ENCODE results near the gene PF4V1.

The PF4V1 gene

DNA sequence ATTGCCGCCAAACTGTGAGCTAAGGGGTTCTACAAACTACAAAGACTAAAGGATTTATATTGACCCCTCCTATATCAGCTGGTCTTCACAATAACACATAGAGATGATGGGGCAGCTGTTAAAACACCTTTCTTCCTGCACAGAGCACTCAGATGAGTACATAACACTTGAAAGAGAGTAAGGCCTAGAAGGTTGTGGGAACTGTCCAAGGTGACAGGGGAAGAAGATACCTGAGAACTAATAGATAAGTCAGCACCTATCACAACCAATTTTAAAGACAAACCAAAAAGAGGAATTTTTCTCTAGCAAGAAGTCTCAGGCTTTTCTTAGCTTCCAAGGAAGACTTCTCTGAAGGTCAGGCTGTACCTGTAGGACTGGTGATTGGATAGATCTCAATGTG, 35.8 kb upstream of the PF4V1 start:
- no peaks in the 10 kb centered on the region for H3K4me1 ChIP-seq

DNA sequence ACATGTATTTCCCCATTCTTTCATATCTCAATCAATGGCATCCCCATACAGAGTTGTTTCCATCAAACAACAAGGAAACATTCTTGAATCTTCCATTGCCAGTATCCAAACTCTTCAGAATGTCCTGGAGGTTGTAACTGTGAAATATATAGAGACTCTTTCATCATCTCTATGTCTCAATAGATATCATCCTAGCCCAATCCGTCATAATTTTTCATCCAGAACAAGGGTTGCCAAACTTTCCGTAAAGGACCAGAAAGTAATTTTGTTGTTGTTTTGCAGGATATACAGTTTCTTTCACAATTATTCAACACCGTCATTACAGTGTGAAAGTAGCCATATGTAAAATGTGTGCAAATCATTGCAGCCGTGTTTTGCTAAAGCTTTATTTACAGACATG, 31.8 kb upstream of the PF4V1 start:
- Histone ChIP-seq H3K9me3 (no peaks in the 10 kb centered on the region), H3K27me3 (no peaks in the 10 kb centered on the region), H3K4me3 (ENCODE audit: low read depth, low read length) (no peak overlapping the region), H3K4me1 (no peaks in the 10 kb centered on the region), H3K36me3 (no peaks in the 10 kb centered on the region)
- no peak for DNase-seq
- TF ChIP-seq, protein P1, sequence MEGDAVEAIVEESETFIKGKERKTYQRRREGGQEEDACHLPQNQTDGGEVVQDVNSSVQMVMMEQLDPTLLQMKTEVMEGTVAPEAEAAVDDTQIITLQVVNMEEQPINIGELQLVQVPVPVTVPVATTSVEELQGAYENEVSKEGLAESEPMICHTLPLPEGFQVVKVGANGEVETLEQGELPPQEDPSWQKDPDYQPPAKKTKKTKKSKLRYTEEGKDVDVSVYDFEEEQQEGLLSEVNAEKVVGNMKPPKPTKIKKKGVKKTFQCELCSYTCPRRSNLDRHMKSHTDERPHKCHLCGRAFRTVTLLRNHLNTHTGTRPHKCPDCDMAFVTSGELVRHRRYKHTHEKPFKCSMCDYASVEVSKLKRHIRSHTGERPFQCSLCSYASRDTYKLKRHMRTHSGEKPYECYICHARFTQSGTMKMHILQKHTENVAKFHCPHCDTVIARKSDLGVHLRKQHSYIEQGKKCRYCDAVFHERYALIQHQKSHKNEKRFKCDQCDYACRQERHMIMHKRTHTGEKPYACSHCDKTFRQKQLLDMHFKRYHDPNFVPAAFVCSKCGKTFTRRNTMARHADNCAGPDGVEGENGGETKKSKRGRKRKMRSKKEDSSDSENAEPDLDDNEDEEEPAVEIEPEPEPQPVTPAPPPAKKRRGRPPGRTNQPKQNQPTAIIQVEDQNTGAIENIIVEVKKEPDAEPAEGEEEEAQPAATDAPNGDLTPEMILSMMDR (IDR thresholded peaks at IDR 0.05; ENCODE audit: low read depth, low read length): no peak

More for the DNA sequence above, 35.8 kb upstream of the PF4V1 start:
- Histone ChIP-seq H3K9me3 (no peaks in the 10 kb centered on the region), H3K4me3 (ENCODE audit: low read depth, low read length) (no peak overlapping the region), H3K36me3 (no peaks in the 10 kb centered on the region), H3K27me3 (no peaks in the 10 kb centered on the region)
- DNase-seq: no peak
- TF ChIP-seq, protein P1 (IDR thresholded peaks at IDR 0.05; ENCODE audit: low read depth, low read length): no peak

DNA sequence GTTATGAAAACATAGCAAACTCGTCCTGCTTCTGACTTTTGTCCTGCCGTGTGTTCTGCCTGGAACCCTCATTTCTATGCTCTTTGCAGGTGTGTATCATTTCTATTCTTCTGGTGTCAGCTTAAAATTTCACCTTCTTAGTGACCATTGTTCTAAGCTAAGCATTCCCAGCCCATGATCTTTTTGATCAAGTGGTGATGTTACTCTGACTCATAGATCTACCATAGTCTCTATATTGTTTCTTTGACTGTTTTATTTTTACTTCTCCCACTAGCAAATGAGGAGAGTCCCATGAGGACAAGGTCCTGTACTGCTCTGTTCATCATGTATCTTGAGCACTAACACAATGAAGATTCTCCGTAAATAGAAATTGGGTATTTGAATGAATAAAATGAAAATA, 30.7 kb upstream of the PF4V1 start:
- TF ChIP-seq, protein P1 (IDR thresholded peaks at IDR 0.05; ENCODE audit: low read depth, low read length): no peak
- no peaks in the 10 kb centered on the region for H3K27me3 ChIP-seq
- H3K4me3 ChIP-seq (ENCODE audit: low read depth, low read length): no peak overlapping the region
- no peaks in the 10 kb centered on the region for H3K9me3 ChIP-seq
- no peak for DNase-seq
- no peaks in the 10 kb centered on the region for H3K4me1 ChIP-seq
- no peaks in the 10 kb centered on the region for H3K36me3 ChIP-seq

DNA sequence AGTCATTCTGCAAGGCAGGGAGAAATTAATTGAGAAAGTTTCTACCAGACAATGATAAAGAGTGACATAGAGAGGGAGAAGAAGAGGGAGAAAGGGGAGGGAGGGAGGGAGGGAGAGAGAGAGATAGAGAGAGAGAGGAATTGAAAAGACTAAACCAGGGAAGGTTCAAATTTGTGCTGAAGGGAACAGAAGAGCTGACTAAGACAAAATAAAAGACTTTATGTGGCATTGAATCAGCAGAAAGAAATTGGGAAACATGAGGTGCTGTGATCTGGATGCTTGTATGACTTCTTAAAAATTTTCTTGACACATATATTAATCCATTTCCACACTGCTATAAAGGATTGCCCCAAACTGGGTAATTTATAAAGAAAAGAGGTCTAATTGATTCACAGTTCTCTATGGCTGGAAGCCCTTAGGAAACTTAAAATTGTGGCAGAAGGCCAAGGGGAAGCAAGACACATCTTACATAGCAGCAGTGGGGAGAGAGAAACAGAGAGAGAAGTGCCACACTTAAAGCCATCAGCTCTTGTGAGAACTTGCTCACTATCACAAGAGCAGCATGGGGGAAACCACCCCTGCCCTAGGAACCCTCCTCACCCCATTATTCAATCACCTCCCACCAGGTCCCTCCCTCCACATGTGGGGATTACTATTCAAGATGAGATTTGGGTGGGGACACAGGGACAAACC, 30.1 kb upstream of the PF4V1 start:
- Histone ChIP-seq H3K4me1 (no peaks in the 10 kb centered on the region), H3K9me3 (no peaks in the 10 kb centered on the region), H3K4me3 (ENCODE audit: low read depth, low read length) (no peak overlapping the region), H3K36me3 (no peaks in the 10 kb centered on the region), H3K27me3 (no peaks in the 10 kb centered on the region)
- TF ChIP-seq, protein P1 (IDR thresholded peaks at IDR 0.05; ENCODE audit: low read depth, low read length): no peak
- DNase-seq: no peak

DNA sequence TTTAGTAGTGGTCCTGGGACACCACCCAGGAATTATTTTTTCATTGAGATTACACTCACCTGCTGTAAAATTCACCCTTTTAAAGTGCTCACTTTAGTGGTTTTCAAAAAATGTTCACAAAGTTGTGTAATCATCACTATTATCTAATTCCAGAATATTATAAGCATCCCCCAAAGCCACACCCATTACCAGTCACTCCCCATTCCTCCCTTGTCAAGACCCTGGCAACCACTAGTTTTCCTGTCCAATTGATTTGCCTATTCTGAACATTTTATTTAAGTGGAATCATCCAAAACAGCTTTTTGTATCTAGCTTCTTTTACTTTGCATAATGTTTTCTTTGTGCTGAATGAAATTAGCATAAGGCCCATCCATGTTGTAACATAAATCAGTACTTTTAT, 29.3 kb upstream of the PF4V1 start:
- DNase-seq: no peak
- no peaks in the 10 kb centered on the region for H3K4me1 ChIP-seq
- H3K4me3 ChIP-seq (ENCODE audit: low read depth, low read length): no peak overlapping the region
- TF ChIP-seq, protein P1 (IDR thresholded peaks at IDR 0.05; ENCODE audit: low read depth, low read length): no peak
- H3K36me3 ChIP-seq: no peaks in the 10 kb centered on the region
- no peaks in the 10 kb centered on the region for H3K27me3 ChIP-seq
- H3K9me3 ChIP-seq: no peaks in the 10 kb centered on the region

DNA sequence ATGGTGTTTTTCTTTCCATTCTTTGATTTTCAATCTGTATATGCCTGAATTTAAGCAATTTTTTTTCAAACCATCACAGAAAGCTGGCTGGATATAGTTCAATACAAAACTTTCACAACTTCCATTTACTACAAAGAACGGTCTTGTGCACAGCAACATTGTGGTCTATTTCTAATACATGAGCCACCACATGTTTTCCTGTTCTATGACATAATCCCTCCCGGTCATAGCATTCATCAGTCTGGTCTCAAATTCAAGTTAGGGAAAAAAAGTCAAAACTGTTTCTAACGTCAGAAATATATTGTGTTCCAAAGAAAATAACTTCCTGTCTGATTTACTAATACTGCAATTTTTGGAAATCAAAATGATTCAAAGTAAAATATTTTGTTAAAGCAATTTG, 24.1 kb upstream of the PF4V1 start:
- no peaks in the 10 kb centered on the region for H3K4me1 ChIP-seq
- no peak for DNase-seq
- TF ChIP-seq, protein P1 (IDR thresholded peaks at IDR 0.05; ENCODE audit: low read depth, low read length): no peak
- no peaks in the 10 kb centered on the region; the same call in 1 of the 2 replicates for H3K9me3 ChIP-seq
- H3K27me3 ChIP-seq: no peaks in the 10 kb centered on the region
- H3K4me3 ChIP-seq (ENCODE audit: low read depth, low read length): no peak overlapping the region
- H3K36me3 ChIP-seq: no peaks in the 10 kb centered on the region
